HS-5 (cell line): ENCODE measurements around the gene AMN.

Experiments
- DNase-seq: peaks from one replicate; pipeline ENCODE4 v3.0.0-alpha.2; 2012; ENCODE audit warnings: low read depth

Gene AMN

DNA sequence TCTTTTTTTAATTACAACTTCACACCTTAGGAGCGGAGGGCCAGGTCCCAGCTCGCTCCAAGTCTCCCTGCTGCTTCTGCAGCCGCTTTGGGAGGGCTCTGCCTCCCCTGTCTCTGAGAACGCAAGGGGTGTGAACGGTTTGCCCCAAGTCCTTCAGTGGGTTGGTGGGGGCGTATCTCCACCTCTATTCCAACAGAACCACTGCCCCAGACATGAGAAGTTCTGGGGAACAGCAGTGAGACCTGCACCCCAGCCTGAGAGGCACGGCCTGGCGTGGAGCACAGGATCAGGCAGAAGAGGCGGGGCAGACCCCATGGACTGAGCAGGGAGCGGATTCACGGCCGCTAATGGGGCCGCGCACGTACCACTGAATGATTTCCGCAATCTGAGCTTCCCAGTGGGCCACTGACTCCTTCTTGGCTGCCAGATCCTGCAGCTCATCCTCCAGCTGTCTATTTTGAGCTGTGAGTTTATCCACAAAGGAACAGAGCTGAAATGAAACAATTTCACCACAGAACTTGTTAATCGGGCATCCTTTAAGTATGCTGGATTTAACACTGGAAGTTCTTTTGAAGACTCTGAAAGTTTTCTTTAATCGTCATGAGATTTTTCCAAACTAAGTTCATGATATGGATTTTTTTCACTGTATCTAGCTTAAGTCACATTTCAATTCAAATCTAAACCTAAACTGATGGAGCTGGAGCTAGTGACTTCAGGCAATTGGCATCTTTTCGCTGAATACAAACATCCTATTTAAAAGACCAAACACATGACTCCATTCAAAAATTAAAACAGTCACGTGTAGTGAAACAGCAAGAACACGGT lies 44.4 kb downstream of the AMN start:
- no peak for DNase-seq

DNA sequence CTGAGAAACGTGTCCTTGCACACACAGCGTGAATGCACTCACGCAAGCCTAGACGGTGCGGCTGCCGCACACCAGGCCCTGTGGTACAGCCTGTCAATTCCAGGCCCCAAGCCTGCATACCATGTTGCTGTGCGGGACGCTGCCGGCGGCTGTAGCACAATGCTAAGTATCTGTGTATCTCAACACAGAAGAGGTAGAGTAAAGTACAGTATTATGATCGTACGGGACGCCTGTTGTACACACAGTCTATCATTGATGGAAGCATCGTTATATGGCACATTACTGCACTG lies 45.0 kb downstream of the AMN start:
- DNase-seq: no peak

GRCh38 chr14:102968306-102968705 lies 45.8 kb downstream of the AMN start:
- DNase-seq: no peak

GRCh38 chr14:102969060-102969791 lies 46.8 kb downstream of the AMN start:
- no peak for DNase-seq

- DNase-seq: no peak
Observed at GRCh38 chr14:102969901-102970300, 47.4 kb downstream of the AMN start.

DNA sequence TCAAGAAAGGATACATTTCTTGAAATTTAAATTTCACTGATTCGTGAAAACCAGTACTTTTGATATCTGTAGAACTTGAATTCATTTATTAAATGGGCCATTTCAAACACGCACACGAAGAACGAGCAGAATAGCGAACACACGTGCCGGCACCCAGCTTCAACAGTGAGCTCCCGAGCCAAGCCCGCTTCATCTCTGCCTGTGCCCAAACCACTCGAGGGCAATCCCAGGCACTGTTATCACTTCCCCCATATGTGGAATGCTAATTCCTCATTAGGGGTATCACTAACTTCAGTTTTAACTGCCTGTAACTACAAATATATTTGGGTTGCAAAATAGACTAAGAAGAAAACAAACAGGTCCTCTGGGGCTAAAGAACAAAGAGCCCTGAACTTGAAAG lies 48.0 kb downstream of the AMN start:
- no peak for DNase-seq

GRCh38 chr14:102971314-102971713 lies 48.9 kb downstream of the AMN start:
- no peak for DNase-seq

DNA sequence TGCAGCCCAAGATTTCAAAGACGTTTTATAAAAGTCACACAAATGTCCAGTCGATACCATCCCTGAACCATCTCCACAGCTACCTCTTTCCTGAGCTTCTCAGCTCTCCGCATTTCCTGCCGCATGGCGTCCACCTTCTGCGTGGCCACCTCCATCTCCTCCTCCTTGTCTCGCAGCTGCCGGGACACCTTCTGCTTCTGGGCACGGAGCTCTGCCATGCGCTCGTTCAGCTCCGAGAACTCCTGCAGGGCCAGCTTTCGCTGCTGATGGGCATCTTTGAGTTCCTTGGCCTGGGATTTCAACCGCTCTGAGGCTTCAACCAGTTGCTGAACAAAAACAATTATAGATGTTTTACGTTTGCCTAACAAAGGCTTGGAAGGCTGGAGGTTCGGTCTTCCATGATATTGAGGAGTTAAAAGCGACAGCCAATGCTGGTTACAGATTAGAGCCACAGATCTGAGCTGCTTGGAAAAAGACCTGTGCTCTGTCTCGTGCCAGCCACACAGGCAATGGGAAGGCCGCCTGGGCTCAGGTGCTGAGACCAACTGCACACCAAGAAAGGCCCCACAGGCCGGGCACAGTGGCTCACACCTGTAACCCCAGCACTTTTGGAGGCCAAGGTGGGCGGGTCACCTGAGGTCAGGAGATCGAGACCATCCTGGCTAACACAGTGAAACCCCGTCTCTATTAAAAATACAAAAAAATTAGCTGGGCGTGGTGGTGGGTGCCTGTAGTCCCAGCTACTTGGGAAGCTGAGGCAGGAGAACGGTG lies 49.6 kb downstream of the AMN start:
- no peak for DNase-seq

GRCh38 chr14:102973706-102974285 lies 51.3 kb downstream of the AMN start:
- DNase-seq: no peak

DNA sequence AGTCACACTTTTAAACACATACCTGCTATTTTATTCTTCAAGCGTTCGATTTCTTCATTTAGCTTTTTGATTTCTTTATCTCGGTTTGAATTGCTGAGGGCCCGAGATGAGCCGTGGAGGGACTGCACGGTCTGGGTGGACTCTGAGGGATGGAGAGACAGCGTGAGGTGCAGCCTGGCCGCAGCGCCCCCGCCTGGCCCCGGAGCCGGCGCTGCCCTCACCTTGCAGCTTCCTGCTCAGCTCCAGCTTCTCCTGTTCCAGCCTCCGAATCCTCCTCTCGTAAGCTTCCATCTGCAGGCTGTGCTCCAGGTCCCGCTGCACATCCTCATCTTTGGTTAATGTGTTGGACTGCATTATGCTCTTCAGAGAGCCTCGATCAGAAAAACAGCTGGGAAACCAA lies 53.2 kb downstream of the AMN start:
- DNase-seq: no peak

DNA sequence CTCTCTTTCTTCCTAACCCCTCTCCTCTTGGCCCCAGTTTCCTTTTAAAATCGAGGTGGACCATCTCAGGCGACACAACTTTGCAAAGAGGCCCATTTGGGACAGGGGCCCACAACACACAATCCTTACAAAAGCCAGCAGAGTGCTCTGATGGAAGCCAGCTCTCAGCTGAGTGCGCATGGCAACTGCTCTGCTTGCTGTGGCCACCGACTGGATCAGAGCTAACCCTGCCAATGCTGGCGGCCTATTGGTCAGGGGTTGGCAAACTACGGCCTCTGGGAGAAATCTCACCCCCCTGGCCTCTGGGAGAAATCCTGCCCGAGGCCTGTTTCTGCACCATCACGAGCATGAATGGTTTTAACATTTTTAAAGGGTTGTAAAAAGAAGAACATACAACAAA lies 55.0 kb downstream of the AMN start:
- no peak for DNase-seq

DNA sequence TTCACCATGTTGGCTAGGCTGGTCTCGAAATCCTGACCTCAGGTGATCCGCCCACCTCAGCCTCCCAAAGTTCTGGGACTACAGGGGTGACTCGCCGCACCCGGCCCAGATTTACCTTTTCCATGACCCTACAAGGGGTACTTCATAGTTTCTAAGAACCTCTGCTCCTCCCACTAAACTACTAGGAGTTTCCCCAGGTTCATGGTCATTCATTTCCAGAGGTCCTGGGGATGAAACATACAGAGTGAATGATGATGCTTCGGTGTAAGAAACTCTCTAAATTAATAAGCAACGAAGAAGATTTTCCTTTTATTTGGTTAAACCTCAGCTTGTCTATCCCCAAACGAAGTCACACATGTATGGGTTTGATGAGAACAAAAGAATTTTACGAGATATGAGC lies 56.9 kb downstream of the AMN start:
- no peak for DNase-seq

- DNase-seq: no peak
Observed at GRCh38 chr14:102980409-102980810, 57.9 kb downstream of the AMN start.
